HG03025 (cell line): ENCODE data around the gene LRTM1.

Source experiments
- ATAC-seq: cut with Tn5 transposase; IDR thresholded peaks from one replicate; pipeline ENCODE4 v1.9.1; 2021; ENCODE audit warnings: mild to moderate bottlenecking, moderate library complexity; ENCODE audit not compliant: unreplicated experiment, low FRiP score

LRTM1 gene

GRCh38 chr3:54941690-54942362 lies 14.0 kb upstream of the LRTM1 start:
- no peak for ATAC-seq

- no peak for ATAC-seq
These were observed 13.1 kb upstream of the LRTM1 start for GRCh38 chr3:54940971-54941370.

- ATAC-seq: no peak
These were observed 11.9 kb upstream of the LRTM1 start for GRCh38 chr3:54939557-54940300.

- ATAC-seq: no peak
These were observed 8.7 kb upstream of the LRTM1 start for GRCh38 chr3:54936561-54936960.

GRCh38 chr3:54935869-54936268 lies 8.0 kb upstream of the LRTM1 start:
- no peak for ATAC-seq

- ATAC-seq: no peak
These were observed 4.7 kb upstream of the LRTM1 start for GRCh38 chr3:54932606-54933005.

- no peak for ATAC-seq
These were observed 3.3 kb upstream of the LRTM1 start for GRCh38 chr3:54931182-54931581.

GRCh38 chr3:54918516-54918915 lies 9.3 kb downstream of the LRTM1 start:
- no peak for ATAC-seq

- ATAC-seq: no peak
These were observed 10.0 kb downstream of the LRTM1 start for GRCh38 chr3:54917862-54918261.

- ATAC-seq: no peak
These were observed 10.7 kb downstream of the LRTM1 start for GRCh38 chr3:54917174-54917573.

- no peak for ATAC-seq
These were observed 11.1 kb downstream of the LRTM1 start for GRCh38 chr3:54916732-54917131.

GRCh38 chr3:54915976-54916375 lies 11.9 kb downstream of the LRTM1 start:
- ATAC-seq: no peak

- ATAC-seq: no peak
These were observed 12.7 kb downstream of the LRTM1 start for GRCh38 chr3:54915181-54915580.

- ATAC-seq: no peak
These were observed 13.7 kb downstream of the LRTM1 start for GRCh38 chr3:54914180-54914579.

GRCh38 chr3:54909191-54909590 lies 18.7 kb downstream of the LRTM1 start:
- no peak for ATAC-seq

GRCh38 chr3:54906763-54907162 lies 21.1 kb downstream of the LRTM1 start:
- ATAC-seq: no peak

GRCh38 chr3:54905920-54906319 lies 21.9 kb downstream of the LRTM1 start:
- no peak for ATAC-seq

GRCh38 chr3:54905261-54905888 lies 22.5 kb downstream of the LRTM1 start:
- ATAC-seq: no peak

- ATAC-seq: no peak
These were observed 25.8 kb downstream of the LRTM1 start for GRCh38 chr3:54901906-54902685.

- no peak for ATAC-seq
These were observed 26.8 kb downstream of the LRTM1 start for GRCh38 chr3:54900838-54901591.
